Measurements from ENCODE around the gene PFKM.
A peak's percentile ranks its signal among the peaks of the same experiment; 100 is the strongest.

Gene PFKM

GRCh38 chr12:48157889-48158370 is 38.8 kb downstream of the PFKM start:
- no peak for FAIRE-seq

GRCh38 chr12:48160046-48160445 is 40.9 kb downstream of the PFKM start:
- no peak for FAIRE-seq

- no peak for FAIRE-seq
Observed at GRCh38 chr12:48160807-48161206, 41.6 kb downstream of the PFKM start.

GRCh38 chr12:48163150-48163747 is 44.1 kb downstream of the PFKM start:
- FAIRE-seq: no peak

- no peak for FAIRE-seq
Observed at GRCh38 chr12:48164451-48164850, 45.3 kb downstream of the PFKM start.

- FAIRE-seq: peak; percentile 96
Observed at GRCh38 chr12:48165089-48165981, 46.2 kb downstream of the PFKM start.

- no peak for FAIRE-seq
Observed at GRCh38 chr12:48169011-48169410, 49.8 kb downstream of the PFKM start.

- FAIRE-seq: no peak
Observed at GRCh38 chr12:48175613-48176416, 56.7 kb downstream of the PFKM start.

- FAIRE-seq: no peak
Observed at GRCh38 chr12:48176417-48176751, 57.2 kb downstream of the PFKM start.

GRCh38 chr12:48177982-48178381 is 58.8 kb downstream of the PFKM start:
- no peak for FAIRE-seq

GRCh38 chr12:48179466-48179865 is 60.3 kb downstream of the PFKM start:
- no peak for FAIRE-seq

- FAIRE-seq: no peak
Observed at GRCh38 chr12:48180424-48180823, 61.3 kb downstream of the PFKM start.

- no peak for FAIRE-seq
Observed at GRCh38 chr12:48180857-48181495, 61.8 kb downstream of the PFKM start.

- no peak for FAIRE-seq
Observed at GRCh38 chr12:48182631-48183030, 63.5 kb downstream of the PFKM start.

GRCh38 chr12:48183091-48183875 is 64.1 kb downstream of the PFKM start, which contains the start of gene CCDC184:
Gene CCDC184 (plus strand): TSS chr12:48183644. CDS start chr12:48184123, 479 bp downstream.
- FAIRE-seq: no peak

GRCh38 chr12:48183876-48184548 is 64.8 kb downstream of the PFKM start:
- FAIRE-seq: no peak

- FAIRE-seq: no peak
Observed at GRCh38 chr12:48184549-48184922, 65.4 kb downstream of the PFKM start.

GRCh38 chr12:48185181-48185919 is 66.2 kb downstream of the PFKM start:
- FAIRE-seq: no peak

- no peak for FAIRE-seq
Observed at GRCh38 chr12:48187916-48188695, 68.9 kb downstream of the PFKM start.
